Right lobe of liver (tissue), 4 donors: ENCODE results near the gene ABL2.
"Not testable (repeated sequence)": the region's sequence is repeated elsewhere in the genome, so short reads cannot be mapped to it uniquely, and the experiment has no call there.

Experiments
- CTCF ChIP-seq, 4 donors: fragments of 200-600 bp in 3 of 4; fragments of 450-650 bp in 1 of 4; IDR thresholded peaks; one replicate each; pipeline versions ENCODE4 v1.5.1 to v1.8.0; 2016 to 2022; ENCODE audit warnings: antibody characterized with exemption in 4 of 4, mild to moderate bottlenecking in 2 of 4
- POLR2A ChIP-seq: fragments of 450-650 bp; IDR thresholded peaks from one replicate; pipeline ENCODE4 v1.6.1; 2017; ENCODE audit warnings: antibody characterized with exemption, mild to moderate bottlenecking
- donor health status: DM: no; HTN: no; CAD: no.
- donor health status: DM: no; HTN: no; CAD: no.
- donor health status: DM: no; HTN: yes; CAD: no.

GRCh38 chr1:179245426-179245825 lies 15.9 kb upstream of the ABL2 start:
- TF ChIP-seq CTCF (IDR thresholded peaks at IDR 0.05); POLR2A: not testable (repeated sequence)
